ENCODE measurements around the gene SACM1L.

The SACM1L gene

GRCh38 chr3:45701172-45701867, 12.1 kb downstream of the SACM1L start:
- no peaks in the 10 kb centered on the region for H3K4me1 ChIP-seq (ENCODE audit: low read length)
- H3F3A ChIP-seq (ENCODE audit: insufficient read depth, low read length): no peaks in the 10 kb centered on the region
- no peak overlapping the region for H3K4me2 ChIP-seq (ENCODE audit: low read depth, low read length)
- H3K9me3 ChIP-seq (replicated peaks; ENCODE audit: insufficient read depth, low read length): no peaks in the 10 kb centered on the region
- H3K27ac ChIP-seq (ENCODE audit: low read length): no peak overlapping the region
- no peak overlapping the region for H2AFZ ChIP-seq (ENCODE audit: low read length)
- H3K9me2 ChIP-seq (replicated peaks; ENCODE audit: insufficient read depth, low read length): no peaks in the 10 kb centered on the region
- H3K79me2 ChIP-seq (ENCODE audit: low read length): peaks cover 87% of the 10 kb centered on the region
- H3K27me3 ChIP-seq (replicated peaks; ENCODE audit: insufficient read depth, low read length): no peaks in the 10 kb centered on the region
- no peak overlapping the region for H3K9ac ChIP-seq (ENCODE audit: low read length)
- peaks cover 8% of the 10 kb centered on the region; the same call in 1 of the 2 replicates for H3K36me3 ChIP-seq (replicated peaks; ENCODE audit: insufficient read depth, low read length)
- no peak for TF ChIP-seq CTCF (IDR thresholded peaks at IDR 0.05; ENCODE audit: low read length)
- no peaks in the 10 kb centered on the region; the same call in 1 of the 2 replicates for H4K20me1 ChIP-seq (ENCODE audit: insufficient read depth, low read length)
- no peak overlapping the region for H3K4me3 ChIP-seq (ENCODE audit: low read length)
- no peak for DNase-seq

- Histone ChIP-seq H3K9me3 (replicated peaks; ENCODE audit: insufficient read depth, low read length) (no peaks in the 10 kb centered on the region), H4K20me1 (ENCODE audit: insufficient read depth, low read length) (no peaks in the 10 kb centered on the region; the same call in 1 of the 2 replicates), H3F3A (ENCODE audit: insufficient read depth, low read length) (no peaks in the 10 kb centered on the region), H3K4me1 (ENCODE audit: low read length) (no peaks in the 10 kb centered on the region), H3K4me3 (ENCODE audit: low read length) (no peak overlapping the region), H2AFZ (ENCODE audit: low read length) (no peak overlapping the region), H3K4me2 (ENCODE audit: low read depth, low read length) (no peak overlapping the region), H3K9ac (ENCODE audit: low read length) (no peak overlapping the region), H3K27me3 (replicated peaks; ENCODE audit: insufficient read depth, low read length) (no peaks in the 10 kb centered on the region), H3K79me2 (ENCODE audit: low read length) (peaks cover 60% of the 10 kb centered on the region), H3K27ac (ENCODE audit: low read length) (no peak overlapping the region), H3K9me2 (replicated peaks; ENCODE audit: insufficient read depth, low read length) (no peaks in the 10 kb centered on the region), H3K36me3 (replicated peaks; ENCODE audit: insufficient read depth, low read length) (peaks cover 20% of the 10 kb centered on the region; the same call in 1 of the 2 replicates)
- TF ChIP-seq CTCF (IDR thresholded peaks at IDR 0.05; ENCODE audit: low read length): no peak
- no peak for TF ChIP-seq EZH2 (optimal IDR thresholded peaks at IDR 0.05; ENCODE audit: low read depth, low read length)
- TF ChIP-seq EZH2phosphoT487 (IDR thresholded peaks at IDR 0.05; ENCODE audit: low read length): no peak
- DNase-seq: no peak
These were observed 15.2 kb downstream of the SACM1L start for GRCh38 chr3:45704301-45704943.

- H3K4me3 ChIP-seq (ENCODE audit: low read length): no peak overlapping the region
- H3F3A ChIP-seq (ENCODE audit: insufficient read depth, low read length): no peaks in the 10 kb centered on the region
- H3K27ac ChIP-seq (ENCODE audit: low read length): no peak overlapping the region
- peaks cover 45% of the 10 kb centered on the region for H3K79me2 ChIP-seq (ENCODE audit: low read length)
- H3K4me2 ChIP-seq (ENCODE audit: low read depth, low read length): no peak overlapping the region
- no peaks in the 10 kb centered on the region for H3K9me2 ChIP-seq (replicated peaks; ENCODE audit: insufficient read depth, low read length)
- no peak overlapping the region for H2AFZ ChIP-seq (ENCODE audit: low read length)
- no peak for DNase-seq
- H3K36me3 ChIP-seq (replicated peaks; ENCODE audit: insufficient read depth, low read length): peaks cover 23% of the 10 kb centered on the region; the same call in 1 of the 2 replicates
- no peaks in the 10 kb centered on the region; the same call in 1 of the 2 replicates for H4K20me1 ChIP-seq (ENCODE audit: insufficient read depth, low read length)
- TF ChIP-seq EZH2 (optimal IDR thresholded peaks at IDR 0.05; ENCODE audit: low read depth, low read length): no peak
- no peak for TF ChIP-seq CTCF (IDR thresholded peaks at IDR 0.05; ENCODE audit: low read length)
- TF ChIP-seq EZH2phosphoT487 (IDR thresholded peaks at IDR 0.05; ENCODE audit: low read length): no peak
- H3K9ac ChIP-seq (ENCODE audit: low read length): no peak overlapping the region
- no peaks in the 10 kb centered on the region for H3K4me1 ChIP-seq (ENCODE audit: low read length)
- H3K9me3 ChIP-seq (replicated peaks; ENCODE audit: insufficient read depth, low read length): no peaks in the 10 kb centered on the region
- no peaks in the 10 kb centered on the region for H3K27me3 ChIP-seq (replicated peaks; ENCODE audit: insufficient read depth, low read length)
These were observed 16.9 kb downstream of the SACM1L start for GRCh38 chr3:45705839-45706808.

All from MM.1S (cell line).